Fibroblast of pulmonary artery (primary cell): Measurements from ENCODE around the gene NBEAL2.

Experiments used
- DNase-seq: peaks from one replicate; pipeline ENCODE4 v3.0.0-alpha.2; 2010; ENCODE audit warnings: low read depth
- H3K4me3 ChIP-seq: replicated peaks from 2 replicates; pipeline ENCODE4 v1.5.1; 2011; ENCODE audit warnings: low read depth, mild to moderate bottlenecking, control low read depth, low read length, moderate library complexity
- TF ChIP-seq, protein P1 (sequence below): IDR thresholded peaks from 2 replicates; pipeline ENCODE4 v1.5.1; 2011; ENCODE audit warnings: mild to moderate bottlenecking, control low read depth, low read length, inconsistent platforms; ENCODE audit errors: missing control alignments

NBEAL2 gene

GRCh38 chr3:46952813-46953212 lies 26.7 kb upstream of the NBEAL2 start:
- TF ChIP-seq, protein P1, sequence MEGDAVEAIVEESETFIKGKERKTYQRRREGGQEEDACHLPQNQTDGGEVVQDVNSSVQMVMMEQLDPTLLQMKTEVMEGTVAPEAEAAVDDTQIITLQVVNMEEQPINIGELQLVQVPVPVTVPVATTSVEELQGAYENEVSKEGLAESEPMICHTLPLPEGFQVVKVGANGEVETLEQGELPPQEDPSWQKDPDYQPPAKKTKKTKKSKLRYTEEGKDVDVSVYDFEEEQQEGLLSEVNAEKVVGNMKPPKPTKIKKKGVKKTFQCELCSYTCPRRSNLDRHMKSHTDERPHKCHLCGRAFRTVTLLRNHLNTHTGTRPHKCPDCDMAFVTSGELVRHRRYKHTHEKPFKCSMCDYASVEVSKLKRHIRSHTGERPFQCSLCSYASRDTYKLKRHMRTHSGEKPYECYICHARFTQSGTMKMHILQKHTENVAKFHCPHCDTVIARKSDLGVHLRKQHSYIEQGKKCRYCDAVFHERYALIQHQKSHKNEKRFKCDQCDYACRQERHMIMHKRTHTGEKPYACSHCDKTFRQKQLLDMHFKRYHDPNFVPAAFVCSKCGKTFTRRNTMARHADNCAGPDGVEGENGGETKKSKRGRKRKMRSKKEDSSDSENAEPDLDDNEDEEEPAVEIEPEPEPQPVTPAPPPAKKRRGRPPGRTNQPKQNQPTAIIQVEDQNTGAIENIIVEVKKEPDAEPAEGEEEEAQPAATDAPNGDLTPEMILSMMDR: no peak
- DNase-seq: no peak
- H3K4me3 ChIP-seq: no peak overlapping the region

DNA sequence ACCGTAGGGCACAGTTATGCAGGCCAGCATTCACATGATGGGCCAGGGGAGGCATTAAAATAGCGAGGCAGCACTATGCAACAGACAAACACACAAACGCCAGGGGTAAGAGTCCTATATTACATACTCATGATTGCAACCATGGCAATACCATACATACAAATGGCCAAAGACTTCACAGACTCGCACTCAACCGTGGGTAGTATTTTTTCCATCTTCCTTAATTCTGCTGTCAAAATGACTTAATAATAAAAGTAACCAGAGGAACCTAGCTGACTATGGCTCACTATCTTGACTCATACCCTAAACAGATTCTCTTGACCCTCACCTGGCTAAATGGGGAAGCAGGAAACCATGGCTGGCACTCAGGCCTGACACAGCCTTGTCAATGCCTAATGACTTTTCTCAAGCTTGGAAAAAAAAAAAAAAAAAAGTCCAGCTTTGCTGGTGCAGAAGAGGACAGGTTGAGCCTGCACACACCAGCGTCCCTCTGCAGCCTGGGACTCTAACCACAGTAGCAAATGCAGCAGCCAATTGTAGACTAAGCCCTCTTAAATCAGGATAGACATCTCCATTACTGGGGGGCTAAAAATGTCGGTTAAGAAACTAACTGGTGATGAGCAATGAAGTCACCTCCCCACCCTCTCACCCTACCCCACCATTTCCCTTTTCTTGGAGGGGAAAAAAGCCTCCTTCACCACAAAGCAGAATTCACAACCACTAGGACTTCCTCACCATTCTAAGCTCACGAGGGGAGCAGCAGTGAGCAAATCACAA lies 26.0 kb upstream of the NBEAL2 start:
- TF ChIP-seq, protein P1: no peak

DNA sequence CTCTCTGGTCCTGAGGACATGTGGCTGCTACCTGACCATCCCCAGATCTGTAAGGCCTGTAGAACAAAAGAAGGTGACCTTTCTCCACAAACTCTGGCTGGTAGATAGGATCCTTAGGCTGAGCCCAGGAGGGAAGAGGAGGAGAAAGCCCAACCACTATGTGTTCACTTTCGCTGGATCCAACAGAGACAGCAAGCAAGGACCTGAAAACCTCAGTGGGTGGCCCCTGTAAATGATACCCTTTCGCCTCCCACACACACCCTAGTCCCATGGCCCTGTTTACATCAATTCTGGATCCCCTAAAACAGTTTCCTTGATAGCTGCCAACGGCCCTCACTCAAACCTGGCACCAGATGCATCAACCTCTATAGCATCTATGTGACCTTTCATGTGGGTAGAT lies 25.3 kb upstream of the NBEAL2 start:
- no peak for DNase-seq
- TF ChIP-seq, protein P1: no peak
- H3K4me3 ChIP-seq: no peak overlapping the region

More for the DNA sequence above, 26.0 kb upstream of the NBEAL2 start:
- H3K4me3 ChIP-seq: no peak overlapping the region
- DNase-seq: no peak

- TF ChIP-seq, protein P1: no peak
- no peak for DNase-seq
Measured at GRCh38 chr3:46955157-46955556, 24.3 kb upstream of the NBEAL2 start.

DNA sequence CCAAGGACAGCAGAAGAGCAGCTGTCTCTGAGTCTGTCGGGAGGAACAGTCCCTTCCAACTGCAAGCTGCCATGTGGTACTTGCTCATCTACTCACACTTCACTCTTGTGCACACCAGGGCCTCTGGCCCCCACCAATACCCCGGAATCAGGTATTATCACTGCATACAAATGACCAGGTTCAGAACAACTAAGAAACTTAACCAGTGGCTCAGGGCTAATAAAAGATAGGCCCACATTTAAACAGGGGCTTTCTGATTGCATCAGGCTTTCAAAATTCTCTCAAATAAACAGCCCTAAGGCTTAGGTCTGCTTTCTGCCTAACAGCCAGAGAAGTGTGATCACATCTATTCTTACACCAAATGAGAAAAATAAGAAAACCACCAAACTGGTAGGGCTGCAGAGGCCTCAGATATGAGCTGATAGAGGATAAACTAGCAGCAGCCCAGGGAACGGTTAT lies 23.6 kb upstream of the NBEAL2 start:
- TF ChIP-seq, protein P1: no peak
- DNase-seq: no peak
- H3K4me3 ChIP-seq: no peak overlapping the region

More at GRCh38 chr3:46955157-46955556, 24.3 kb upstream of the NBEAL2 start:
- H3K4me3 ChIP-seq: no peak overlapping the region

DNA sequence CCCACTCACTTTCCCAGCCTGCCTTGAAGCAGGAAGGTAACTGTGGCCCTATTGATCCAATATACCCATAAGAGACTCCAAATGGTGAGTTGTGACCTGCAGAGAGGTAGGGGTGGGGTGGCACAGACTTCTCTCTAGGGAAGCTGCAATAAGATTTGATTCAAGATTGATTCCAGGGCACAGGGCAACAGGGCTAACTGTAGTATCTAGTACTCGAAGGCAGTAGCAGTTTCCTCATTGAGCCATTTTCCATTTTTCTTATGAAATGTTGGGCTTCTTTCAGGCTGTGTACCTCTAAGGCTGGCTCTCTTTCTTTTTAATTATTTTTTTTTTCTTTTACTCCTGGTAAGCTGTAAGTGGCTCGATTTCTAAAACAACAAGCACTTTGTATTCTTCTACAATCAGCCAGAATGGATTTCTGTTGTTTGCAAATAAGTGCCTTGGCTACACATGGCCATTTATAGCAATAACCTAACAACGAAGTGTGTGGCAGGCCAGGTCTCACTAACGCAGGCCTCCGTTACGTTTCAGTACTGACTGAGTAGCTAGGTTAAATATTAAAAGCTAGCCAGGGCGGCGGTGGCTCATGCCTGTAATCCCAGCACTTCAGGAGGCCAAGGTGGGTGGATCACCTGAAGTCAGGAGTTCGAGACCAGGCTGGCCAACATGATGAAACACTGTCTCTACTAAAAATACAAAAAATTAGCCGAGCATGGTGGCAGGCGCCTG lies 22.2 kb upstream of the NBEAL2 start:
- TF ChIP-seq, protein P1: no peak
- no peak overlapping the region for H3K4me3 ChIP-seq
- DNase-seq: no peak
